ENCODE results near the gene ARID1B.

ARID1B gene

DNA sequence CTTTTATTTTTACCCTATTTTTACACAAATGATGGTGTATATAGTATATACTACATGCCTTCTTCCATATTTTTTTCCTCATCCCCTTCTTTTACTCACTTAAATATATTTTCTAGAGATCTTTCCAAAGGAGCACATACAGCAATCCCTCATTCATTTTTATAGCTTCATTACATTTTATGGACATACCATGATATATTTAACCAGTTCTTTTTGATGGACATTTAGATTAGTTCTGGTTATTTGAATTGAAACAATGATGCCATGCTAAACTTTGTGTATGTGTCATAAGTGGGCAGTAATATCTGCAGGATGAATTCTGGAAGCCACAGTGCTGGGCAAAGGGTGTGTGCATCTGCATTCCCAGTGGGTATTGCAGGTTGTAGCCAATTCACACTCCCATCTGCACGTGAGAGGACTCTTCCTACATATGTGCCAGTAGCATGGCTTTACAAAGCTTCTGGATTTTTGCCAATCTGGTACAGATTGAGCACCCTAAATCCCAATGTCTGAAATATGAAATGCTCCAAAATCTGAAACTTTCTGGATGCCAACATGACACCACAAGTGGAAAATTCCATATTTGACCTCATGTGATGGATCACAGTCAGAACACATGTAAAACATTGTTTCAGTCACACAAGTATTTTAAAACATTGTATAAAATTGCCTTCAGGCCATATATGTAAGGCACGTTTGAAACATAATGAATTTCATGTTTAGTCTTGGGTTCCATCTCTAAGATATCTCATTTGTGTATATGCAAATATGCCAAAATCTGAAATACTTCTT lies 127.2 kb downstream of the ARID1B start:
- DNase-seq (ENCODE audit: low read depth in 2 of 2): no peak

DNA sequence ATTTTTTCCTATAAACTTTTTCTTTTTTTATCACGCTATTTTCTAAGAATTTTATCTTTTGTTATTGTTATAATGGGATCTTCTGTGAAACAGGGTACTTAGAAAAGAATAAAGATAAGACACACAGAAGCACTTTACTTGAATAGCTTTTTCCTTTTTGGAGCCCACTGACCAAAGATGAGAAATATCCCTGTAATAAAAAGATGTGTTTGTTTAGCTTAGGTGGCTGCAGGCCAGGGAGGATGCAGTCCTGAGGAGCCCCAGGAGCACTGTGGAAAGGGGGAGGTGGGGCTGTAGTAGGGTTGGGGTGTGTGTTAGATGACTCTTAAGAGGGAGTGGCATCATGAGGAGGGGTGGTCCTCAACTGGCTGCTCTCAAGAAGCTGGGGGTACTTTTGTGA lies 128.6 kb downstream of the ARID1B start:
- DNase-seq (ENCODE audit: low read depth in 2 of 2): no peak

DNA sequence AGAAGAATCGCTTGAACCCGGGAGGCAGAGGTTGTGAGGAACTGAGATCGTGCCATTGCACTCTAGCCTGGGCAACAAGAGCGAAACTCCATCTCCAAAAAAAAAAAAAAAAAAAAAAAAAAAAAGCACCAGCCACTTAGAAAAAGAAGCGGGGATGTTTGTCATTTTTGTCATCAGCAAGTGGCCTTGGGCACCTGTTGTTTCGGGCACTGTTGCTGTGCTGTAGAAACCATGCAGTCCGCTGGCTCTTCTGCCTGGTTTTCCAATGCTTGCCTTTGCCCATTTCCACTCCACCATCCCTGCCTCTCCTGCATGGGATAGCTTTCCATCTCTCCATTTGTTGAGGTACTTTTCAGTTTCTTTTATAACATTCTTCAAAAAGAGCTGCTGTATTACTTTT lies 129.3 kb downstream of the ARID1B start:
- no peak for DNase-seq (ENCODE audit: low read depth in 2 of 2)

DNA sequence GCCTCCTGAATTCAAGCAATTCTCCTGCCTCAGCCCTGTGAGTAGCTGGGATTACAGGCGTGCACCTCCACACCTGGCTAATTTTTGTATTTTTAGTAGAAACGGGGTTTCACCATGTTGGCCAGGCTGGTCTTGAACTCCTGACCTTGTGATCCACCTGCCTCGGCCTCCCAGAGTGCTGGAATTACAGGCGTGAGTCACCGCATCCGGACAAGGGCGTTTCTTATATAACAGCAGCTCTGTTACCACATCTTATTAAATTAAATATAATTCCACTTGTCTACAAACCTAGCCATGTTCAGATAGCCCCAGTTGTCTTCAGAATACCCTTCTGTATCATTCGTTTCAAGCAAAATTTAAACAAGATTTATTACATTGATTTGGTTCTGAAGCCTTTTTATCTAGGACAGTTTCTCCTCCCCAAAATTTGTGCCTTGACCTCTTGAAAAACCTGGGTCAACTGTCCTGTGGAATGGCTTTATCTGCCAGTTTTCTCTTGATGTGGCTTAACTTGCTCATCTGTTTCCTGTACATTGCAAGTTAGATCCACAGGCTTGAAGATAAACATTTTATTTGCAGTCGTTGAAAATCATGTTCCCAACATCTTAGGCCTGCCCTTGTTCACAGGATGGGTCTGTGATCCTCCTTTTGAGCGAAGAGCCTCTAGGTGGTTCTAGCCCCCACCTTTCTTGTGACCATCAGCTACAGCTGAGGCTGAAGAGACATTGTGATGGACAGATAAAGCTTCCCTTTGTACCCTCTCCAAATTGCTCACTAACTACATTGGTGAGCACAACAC lies 132.2 kb downstream of the ARID1B start:
- no peak for DNase-seq (ENCODE audit: low read depth in 2 of 2)

DNA sequence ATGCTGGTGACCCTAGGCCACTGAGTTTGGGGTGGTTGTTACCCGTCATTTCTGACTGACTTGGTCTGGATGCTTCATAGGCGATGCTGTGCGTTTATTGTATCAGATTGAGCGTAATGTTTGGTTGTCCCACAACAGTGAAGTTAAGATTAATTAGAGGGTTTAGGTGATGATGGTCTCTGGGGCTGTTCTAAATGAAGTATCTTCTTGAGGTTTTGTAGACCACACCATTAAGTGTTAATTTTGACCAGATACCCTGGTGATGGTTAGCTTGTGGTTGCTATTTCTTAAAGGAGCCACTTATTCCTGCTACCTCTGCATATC lies 132.8 kb downstream of the ARID1B start:
- no peak for DNase-seq (ENCODE audit: low read depth in 2 of 2)

DNA sequence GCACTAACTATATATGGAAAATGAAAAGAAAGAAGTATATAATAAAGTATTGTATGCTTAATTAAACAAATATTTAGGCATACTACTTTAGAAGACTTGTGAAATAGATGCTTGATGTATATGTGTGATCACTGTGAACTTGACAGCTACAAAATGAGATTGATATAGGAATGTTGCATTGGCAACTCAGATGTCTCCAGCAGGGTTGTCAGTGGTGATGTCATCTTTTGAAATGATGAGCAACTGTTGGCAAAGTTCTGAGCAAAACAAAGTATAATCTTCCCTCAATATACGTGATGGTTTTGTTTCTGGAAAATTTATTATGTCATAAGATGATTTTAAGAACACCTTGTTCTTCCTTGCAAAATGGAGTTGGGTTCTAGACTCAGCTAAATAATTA lies 133.8 kb downstream of the ARID1B start:
- DNase-seq (ENCODE audit: low read depth in 2 of 2): no peak

DNA sequence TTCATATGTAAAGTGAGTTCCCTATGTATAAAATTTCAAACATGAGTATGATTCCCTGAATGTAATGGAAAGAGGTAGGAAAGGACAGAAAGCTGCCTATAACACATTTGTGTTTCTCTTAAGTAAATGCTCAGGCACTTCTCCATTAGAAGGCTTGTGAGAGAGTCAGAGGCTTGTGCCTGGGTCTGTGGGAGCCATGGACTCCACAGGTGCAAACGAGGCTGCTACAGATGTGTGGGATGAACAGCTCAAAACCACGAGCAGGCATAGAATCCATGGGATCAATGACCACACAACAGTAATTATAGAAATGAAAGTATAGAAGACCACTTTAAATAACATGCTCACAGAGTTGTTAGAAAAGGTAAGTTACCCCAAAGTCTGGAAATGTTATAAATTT lies 134.4 kb downstream of the ARID1B start:
- no peak for DNase-seq (ENCODE audit: low read depth in 2 of 2)

DNA sequence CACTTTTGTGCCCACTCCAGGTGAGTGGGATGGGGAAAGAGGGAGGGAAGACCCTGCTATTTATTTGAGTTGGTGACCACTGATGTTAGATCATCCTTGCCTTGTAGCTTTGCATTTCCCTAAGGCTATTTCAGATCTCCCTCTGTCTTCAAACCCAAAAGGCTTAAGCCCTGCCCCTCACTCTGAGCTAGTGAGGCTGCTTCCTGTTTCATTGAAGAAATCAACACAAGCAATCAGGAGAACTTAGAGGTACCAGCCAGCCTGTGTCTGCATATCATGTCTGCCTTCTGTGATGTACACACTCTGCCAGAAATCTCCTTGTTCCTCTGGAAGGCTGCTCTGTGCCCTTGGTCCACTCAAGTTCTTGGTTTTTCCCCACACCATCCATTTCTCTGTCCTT lies 135.3 kb downstream of the ARID1B start:
- DNase-seq (ENCODE audit: low read depth in 2 of 2): no peak

DNA sequence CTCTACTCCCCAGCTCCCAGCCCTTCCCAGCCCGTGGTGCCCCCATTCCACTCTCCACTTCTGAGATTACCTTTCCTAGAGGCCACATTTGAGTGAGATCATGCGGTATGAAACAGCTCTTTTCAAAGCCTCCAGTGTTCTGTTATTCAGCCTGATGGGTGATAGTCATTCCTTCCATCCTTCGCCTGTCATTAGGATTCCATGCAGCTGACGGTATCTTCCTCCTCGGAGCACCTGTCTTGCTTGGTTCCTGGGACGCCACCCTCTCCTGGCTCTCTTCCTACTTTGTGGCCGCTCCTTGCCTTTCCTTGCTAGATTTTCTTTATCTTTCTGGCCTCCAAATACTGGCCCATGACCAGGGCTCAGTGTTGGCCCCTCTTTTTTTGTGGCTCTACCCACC lies 137.0 kb downstream of the ARID1B start:
- DNase-seq (ENCODE audit: low read depth in 2 of 2): no peak

DNA sequence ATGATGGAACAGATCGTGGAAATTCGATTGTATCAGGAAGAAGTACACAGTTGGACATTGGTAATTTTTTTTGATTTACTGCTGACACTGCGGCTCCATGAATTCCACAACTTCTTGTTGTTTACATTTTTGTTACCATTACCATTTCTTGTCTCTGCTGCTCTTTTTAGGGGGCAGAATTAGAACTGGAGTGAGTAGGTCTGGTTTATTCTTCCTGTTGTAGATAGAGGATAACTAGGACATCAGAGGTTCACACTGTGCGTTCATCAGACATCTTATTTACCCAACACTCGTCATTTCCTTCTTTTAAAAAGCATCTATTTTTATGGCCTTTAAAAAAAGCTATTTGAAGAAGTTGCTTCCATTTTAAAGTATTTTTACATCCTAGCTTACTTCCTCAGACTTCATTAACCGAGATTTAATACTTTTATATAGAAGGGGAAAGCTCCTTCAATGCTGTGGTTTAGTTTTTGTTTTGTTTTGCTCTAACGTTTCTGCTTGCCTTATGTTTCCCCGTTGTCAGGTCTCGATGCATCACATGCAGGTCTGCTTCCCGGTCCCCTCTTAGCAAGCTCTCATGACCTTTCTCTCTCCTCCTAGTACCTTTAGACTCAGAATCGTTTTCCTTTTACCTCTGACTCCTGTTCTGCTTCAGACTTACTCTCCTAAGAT lies 139.1 kb downstream of the ARID1B start:
- DNase-seq (ENCODE audit: low read depth in 2 of 2): no peak

DNA sequence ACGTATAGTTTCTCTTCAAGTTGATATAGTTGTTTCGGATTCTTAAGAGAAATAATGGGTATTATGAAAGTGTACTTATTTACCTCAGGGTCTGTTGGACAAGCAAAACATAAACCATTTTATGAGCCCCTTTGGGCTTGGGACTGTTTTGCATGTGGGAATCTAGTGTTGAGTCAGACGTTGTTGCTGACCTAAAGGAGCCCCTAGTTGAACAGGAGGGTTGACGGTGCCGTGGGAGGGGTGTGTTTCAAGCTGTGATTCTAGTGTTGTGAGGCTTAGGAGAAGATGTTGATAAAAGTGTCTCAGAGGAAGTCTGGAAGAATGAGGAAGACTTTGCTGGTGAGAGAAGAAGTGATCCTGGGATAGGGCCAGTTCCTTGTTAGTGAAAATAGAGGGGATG lies 140.0 kb downstream of the ARID1B start:
- DNase-seq (ENCODE audit: low read depth in 2 of 2): no peak

DNA sequence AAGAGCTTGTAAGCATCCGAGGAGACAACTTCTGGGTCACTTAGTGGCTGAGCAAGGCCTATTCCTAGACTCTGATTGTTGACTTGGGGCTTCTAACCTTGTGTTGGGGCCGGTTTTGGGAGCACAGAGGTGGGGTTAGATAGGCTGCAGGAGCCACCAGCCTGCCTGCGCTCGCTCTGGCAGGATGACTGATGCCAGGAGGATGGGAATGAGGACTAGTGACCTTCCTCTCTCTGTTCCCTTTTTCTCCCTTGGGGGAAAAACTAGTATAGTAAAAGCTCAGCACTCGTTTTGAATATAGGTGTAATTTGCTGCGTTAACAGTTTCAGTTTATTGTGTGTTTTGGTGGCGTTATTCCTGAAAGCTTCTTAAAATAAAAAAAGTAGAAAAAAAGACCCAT lies 141.5 kb downstream of the ARID1B start:
- DNase-seq (ENCODE audit: low read depth in 2 of 2): no peak

DNA sequence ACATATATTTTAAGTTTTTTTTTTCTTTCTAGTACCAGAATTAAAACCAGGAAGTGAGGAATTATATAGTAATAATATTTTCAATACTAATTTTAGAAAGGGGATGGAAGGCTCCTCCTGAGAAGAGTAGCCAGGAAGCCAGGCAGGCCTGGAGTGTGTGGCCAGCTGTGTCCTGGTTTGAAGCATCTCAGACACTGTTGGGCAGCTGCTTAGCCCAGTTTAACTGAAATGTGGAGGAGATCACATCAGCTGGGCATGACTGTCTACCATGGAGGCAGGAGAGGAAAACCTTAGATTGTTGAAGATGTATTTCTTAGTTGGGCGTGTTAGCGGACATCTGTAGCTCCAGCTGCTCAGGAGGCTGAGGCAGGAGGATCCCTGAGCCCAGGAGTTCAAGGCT lies 142.2 kb downstream of the ARID1B start:
- no peak for DNase-seq (ENCODE audit: low read depth in 2 of 2)

DNA sequence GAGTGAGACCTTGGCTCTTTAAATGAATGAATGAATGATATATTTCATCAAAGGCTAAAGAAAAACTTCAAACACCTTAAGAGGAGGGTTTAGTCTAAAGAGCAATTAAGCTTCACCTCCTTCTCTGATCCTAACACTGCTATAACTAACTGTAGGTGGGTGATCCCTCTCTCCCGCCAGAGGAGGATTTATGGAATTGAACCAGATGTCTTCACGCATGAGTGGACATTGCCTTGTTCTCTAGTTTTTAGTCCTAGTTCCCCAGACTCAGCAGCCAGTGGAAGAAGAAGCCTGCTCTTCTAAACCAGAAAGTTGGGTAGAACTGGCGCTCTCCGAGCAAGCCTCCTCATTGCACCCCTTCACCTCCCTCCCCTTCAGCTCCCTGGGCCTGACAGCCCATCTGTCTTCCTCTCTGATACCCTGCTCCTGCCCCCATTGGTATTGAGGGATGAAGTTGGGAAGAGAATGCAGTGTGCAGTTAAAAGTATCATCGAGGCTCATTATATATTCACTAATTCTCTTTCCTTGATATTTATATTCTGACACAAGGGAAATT lies 142.7 kb downstream of the ARID1B start:
- no peak for DNase-seq (ENCODE audit: low read depth in 2 of 2)

DNA sequence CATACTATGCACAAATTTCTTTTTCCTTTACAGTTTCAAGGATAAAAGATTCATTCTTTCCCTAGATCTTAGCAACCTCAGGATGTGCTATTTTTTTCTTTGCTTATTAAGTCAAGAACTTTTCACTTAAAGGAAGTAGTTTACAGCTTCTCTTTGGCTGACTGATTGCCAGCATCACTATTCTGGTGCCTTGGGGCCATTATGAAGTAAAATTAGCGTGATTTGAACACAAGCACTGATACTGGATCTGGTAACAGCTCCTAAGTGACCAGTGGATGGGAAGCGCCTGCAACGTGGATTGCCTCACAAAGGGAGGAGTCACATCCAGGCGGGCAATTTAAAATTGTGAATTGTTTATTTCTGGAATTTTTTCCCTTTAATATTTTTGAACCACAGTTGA lies 147.1 kb downstream of the ARID1B start:
- DNase-seq (ENCODE audit: low read depth in 2 of 2): no peak

DNA sequence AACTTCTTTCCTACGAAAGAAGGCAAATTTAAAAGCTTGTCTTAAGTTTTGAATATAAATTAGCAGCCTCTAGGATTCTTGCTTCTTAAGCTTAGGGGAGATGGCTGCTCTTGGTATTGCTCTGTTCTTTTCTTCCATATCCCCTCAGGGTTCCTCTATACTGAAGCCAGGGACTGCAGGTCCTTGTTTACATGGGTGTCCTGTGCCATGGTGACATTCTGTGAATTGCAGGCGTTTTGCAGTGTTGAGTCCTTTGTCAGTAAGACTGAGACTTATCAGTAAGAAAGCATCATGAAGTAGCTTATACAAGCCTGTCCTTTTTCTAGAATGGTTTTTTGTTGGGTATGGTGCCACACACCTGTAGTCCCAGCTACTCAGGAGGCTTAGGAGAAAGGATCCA lies 147.8 kb downstream of the ARID1B start:
- DNase-seq (ENCODE audit: low read depth in 2 of 2): no peak

DNA sequence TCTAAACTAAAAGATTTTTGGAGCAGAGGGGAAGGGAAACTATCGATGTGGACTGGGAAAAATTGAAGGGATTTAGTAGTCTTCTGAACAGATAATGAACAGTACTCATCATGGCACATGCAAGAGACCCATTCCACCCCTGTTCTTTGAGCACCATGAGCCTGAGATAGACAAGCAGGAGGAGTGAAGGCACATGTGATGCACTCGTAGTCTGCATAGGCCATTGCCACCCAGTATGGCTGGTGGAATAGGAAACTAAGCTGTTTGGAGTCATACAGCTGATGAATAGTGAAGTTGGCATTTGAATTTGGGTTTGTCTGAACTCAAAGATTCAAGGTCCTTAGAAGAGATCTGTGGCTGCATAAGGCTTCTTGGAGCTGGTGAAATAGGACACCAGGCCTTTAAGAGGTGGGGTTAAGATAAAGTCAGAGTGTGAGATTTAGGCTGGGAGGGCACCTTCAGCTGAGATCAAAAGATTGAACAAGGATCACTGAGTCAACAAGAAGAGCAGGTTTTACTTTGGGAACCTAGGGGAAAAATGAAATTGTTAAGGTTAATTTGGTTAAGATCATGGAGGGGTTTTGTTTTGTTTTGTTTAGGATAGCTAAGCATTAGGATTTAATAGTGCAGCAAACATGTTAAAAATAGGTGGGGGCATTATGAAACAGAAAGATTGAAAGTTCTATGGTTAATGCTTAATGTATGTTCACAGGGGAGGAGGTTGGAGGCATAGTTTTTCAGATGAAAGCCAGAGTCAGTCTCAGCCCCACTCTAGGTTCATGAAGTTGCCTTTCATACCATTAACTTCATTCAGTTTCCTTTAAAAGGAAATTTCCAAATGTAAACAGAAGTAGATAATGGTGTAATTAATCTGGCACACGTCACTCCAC lies 148.8 kb downstream of the ARID1B start:
- DNase-seq (ENCODE audit: low read depth in 2 of 2): no peak

DNA sequence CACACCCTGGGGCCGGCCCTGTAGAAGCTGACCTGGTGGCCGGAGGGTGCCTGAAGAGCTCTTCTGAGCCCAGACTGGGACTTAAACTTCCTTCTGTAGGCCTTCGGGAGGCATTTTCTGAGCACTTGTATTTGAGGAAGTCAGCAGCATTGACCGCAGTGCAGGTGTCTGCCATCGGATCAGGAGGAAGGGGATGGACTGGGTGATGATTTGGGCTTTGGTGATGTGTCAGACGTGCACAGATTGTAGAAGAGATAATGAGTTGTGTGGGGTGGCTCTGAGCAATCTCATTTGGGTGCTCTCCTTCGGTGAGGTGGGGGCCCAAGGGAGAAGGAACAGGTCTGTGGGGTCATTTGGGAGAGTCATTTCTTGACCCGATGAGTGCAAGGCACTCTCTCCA lies 150.9 kb downstream of the ARID1B start:
- DNase-seq (ENCODE audit: low read depth in 2 of 2): no peak

DNA sequence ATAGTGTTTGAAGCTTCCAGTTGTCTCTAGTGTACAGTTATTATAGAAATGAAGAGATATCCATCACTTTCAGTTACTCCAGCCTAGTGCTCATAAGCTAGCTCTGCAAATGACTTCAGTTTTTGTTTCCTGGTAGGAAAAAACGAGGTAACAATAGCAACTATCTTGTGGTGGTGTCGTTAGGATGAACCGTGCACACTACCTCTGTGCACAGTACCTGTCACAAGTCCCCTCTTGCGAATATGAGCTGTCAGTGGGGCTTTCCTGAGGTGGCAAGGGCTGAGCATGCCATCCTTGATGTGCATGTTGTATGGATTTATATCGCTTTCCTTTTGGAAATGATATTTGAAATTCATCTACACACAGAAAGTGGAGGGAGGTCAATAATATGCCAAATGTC lies 151.8 kb downstream of the ARID1B start:
- DNase-seq (ENCODE audit: low read depth in 2 of 2): no peak

DNA sequence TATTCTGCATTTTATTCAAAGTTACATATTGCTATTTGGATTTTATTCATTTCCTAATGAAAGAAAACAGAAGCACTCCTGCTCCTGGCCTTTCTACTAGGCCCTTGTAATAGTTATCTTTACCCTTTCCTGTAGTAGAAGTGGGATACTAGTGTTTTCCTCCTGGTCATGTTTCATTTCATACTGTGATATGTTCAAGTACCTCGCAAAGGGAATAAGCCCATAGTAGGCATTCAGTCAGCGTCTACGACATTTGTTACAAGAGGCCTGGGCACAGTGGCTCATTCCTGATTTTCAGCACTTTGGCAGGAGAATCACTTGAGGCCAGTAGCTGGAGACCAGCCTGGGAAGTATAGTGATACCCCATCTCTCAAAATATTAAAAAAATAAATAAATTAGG lies 154.1 kb downstream of the ARID1B start:
- no peak for DNase-seq (ENCODE audit: low read depth in 2 of 2)

DNA sequence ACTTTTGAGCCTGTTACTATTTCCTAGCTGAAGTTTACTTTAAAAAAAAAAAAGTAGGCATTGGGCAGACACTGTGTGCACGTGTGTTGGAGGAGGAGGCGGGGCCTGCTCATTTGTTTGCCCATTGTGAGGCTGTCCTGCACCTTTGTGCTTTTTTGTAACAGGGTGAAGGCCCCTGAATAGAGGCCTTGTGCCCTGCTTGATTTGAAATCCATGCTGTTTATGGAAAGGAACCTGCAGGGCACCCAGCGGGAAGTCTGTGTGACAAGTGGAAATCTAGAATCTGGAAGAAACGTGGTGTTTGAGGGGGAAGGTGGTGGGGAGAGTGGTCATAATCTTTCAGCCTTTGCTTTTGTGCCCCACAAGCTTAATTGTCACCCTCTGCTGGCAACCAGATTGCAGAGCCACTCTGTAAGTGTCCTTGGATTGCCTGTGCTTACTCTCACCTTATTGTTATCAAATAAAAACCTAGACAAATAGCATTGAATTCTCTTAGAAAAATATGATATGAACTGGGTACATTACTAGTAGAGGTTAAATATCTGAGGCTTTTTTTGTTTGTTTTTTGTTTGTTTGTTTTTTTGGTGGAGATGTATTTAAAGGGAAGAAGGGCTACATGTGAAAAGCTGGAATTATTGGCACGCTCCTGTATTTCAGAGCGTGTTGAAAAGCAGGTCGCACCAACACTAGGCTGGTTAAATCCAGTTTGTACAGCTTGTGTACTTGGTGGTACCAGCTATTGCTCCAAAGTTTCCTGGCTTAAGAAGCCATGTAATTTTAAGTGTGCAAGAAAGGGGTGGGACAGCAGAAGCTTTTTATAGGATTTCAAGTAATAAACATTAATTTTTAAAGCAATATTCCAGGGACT lies 156.3 kb downstream of the ARID1B start:
- DNase-seq (ENCODE audit: low read depth in 2 of 2): no peak

Data from stimulated activated CD4-positive, alpha-beta T cell treated with anti-CD3 and anti-CD28 coated beads, Interleukin-4, amount 100 ng/mL, for 48 hours (primary cell).